Cardiac septum (tissue), 1 donor: ENCODE measurements around the gene KCTD21. TPM values are rescaled to one million over a fixed set of nuclear protein-coding genes. Genes with fewer than 3 reads are reported as not detected.
"Not testable (repeated sequence)": the region's sequence is repeated elsewhere in the genome, so short reads cannot be mapped to it uniquely, and the experiment has no call there.

Experiments
- DNase-seq: peaks from one replicate; pipeline ENCODE4 v3.0.0-alpha.2; 2020; ENCODE audit warnings: low spot score
- intact Hi-C: fragments of 100-400 bp; cut with DNase I; formaldehyde crosslinking; loops from one replicate; pipeline ENCODE4 v1.14.0; 2022
- long read RNA-seq: library from polyadenylated mRNA; unstranded; transcript quantifications from one replicate; pipeline ENCODE4 v2.0.0, GENCODE V29; 2021
- total RNA-seq: library from RNA; stranded (reverse); fragmentation: NEBNext Ultra II Directional; extraction: Animal tissue kit (Norgen Biotek cat#: 25700); gene quantifications from one replicate; pipeline ENCODE4 v1.2.1, GENCODE V29; 2021
- donor health status: DM: no; HTN: no; CAD: no.

The KCTD21 gene, protein sequence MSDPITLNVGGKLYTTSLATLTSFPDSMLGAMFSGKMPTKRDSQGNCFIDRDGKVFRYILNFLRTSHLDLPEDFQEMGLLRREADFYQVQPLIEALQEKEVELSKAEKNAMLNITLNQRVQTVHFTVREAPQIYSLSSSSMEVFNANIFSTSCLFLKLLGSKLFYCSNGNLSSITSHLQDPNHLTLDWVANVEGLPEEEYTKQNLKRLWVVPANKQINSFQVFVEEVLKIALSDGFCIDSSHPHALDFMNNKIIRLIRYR
- total RNA-seq, result 8.5 TPM
- long read RNA-seq, partial matches to known transcripts, result 0 of 15 reads
- long read RNA-seq, other reads (novel, unspliced or antisense), result 10 of 15 reads

DNA sequence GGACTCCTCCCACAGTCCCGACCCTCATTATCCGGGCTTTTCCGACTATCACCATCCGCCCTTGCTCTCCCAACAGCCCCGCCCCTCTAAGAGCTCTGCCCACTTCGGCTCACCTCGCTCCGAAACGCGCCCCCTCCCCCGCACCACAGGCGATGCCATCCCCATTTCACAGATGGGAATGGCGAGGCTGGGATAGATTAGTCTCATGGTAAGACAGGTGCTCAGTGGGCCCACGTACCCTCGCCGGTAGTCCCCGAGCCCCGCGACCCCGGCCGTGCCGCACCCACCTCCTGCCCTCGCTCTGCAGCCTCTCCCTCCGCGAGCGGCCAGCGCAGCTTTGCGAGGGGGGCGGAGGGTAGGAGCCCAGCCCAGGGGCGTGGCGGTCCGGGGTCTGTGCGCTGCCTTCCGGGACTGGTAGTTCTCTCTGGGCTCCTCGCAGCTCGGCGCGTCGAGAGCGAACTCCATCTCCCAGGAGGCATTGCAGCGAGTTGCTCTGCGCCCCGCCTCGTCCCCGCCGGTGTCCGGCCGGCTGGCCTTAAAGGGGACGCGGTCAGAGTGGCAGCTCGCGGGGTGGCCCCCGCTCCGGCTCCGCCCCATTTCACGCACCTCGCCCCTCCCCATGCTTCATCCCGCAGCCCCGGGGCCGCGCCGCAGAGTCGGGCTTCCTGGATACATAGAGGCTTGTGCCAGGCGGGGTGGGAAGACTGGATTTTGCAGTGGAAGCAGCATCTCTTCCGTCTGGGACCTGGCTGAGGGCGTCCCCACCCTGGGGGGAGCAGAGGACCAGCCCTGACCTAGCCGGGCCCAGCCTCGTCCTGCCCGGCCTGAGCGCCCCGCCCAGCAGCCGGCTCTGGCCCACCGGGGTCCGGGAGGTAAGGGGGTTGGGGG lies at the start of gene KCTD21, which contains the start of gene USP35:
Gene KCTD21, minus strand, starts transcription at position 341 of the 888 bp plus-strand sequence. CDS start 14,072 bp downstream, outside the sequence.
Gene USP35, plus strand, starts transcription at position 634 of the 888 bp plus-strand sequence. CDS start 7,327 bp downstream, outside the sequence.
- peak; percentile 100 for DNase-seq
- intact Hi-C loops, result loop anchor here (5.0 kb wide), 1 partner anchor 46 kb away; no protein-coding TSS in a partner anchor

DNA sequence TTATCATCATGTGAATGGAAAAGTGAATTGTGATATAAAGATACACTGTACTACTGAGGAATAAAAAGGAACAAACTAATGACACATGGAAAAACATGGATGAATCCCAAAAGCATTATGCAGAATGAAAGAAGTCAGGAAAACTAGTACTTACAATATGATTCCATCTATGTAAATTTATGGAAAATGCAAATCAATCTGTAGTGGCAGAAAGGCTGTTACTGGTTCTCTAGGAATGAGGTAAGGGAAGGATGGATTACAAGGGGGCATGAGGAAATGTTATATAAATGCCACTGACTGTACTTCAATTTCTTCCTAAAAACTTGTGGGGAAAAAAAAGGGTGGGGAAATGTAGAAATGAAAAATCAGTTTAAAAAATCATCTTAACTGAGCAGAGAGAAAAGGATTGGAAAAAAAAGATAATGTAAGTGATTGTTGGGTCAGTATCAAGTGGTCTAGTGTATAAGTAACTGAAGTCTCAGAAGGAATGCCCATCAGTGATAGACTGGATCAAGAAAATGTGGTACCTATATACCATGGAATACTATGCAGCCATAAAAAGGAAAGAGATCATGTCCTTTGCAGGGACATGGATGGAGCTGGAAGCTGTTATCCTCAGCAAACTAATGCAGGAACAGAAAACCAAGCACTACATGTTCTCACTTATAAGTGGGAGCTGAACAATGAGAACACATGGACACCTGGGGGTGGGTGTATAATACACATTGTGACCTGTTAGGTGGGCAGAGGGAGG lies 49.0 kb upstream of the KCTD21 start:
- no peak for DNase-seq
- intact Hi-C loops, result no loop called here

DNA sequence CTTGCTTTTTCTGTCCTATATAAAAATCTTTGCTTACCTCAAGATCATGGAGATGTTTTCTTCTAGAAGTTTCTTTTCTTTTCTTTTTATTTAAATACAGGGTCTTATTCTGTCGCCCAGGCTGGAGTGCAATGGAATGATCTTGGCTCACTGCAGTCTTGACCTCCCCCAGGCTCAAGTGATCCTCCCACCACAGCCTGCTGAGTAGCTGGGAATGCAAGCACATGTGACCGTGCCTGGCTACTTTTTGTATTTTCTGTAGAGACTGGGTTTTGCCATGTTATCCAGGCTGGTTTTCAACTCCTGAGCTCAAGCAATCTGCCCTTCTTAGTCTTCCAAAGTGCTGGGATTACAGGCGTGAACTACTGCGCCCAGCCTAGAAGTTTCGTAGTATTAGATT lies 45.6 kb upstream of the KCTD21 start:
- intact Hi-C loops, result loop anchor here (5.0 kb wide), 1 partner anchor 78 kb away; no protein-coding TSS in a partner anchor

DNA sequence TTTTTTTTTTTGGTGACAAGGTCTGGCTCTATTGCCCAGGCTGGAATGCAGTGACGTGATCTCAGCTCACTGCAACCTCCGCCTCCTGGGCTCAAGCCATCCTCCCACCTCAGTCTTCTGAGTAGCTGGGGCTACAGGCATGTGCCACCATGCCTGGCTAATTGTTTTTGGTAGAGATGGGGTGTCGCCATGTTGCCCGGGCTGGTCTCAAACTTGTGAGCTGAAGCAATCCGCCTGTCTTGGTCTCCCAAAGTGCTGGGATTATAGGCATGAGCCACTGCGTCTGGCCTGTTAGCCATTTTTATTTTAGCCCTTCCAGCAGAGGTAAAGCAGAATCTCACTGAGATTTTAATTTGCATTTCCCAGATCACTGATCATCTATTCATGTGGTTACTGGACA lies 44.6 kb upstream of the KCTD21 start:
- not testable (repeated sequence) for DNase-seq
- intact Hi-C loops, result loop anchor here (5.0 kb wide), 1 partner anchor 79 kb away; no protein-coding TSS in a partner anchor

More for the DNA sequence above, 45.6 kb upstream of the KCTD21 start:
- DNase-seq, result no peak

DNA sequence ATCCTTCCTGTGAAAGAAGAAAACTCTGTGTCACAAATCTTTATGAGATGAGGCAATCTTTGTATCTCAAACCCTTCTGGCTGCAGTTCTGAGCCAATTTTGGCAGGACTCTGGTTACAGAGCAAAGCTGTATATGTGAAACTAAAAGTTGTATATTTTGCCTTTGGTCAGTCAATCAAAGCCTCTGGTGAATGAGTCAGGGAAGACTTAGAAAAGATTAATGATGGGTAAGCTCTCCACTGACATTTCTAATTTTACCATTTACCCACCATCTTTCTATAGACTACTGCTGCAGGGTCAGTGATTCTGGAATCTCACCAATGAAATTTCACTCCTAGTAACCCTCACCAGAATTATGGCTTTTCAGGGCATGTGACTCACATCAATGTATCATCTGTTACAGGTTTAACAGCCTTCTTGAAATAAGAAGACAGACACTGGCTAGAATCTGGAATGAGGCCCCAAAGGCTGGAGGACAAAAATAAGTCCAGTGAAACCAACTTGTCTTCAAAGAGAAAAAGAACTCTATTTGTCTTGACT lies 43.6 kb upstream of the KCTD21 start:
- intact Hi-C loops, result loop anchor here (5.0 kb wide), 1 partner anchor 80 kb away; no protein-coding TSS in a partner anchor
- DNase-seq, result no peak

DNA sequence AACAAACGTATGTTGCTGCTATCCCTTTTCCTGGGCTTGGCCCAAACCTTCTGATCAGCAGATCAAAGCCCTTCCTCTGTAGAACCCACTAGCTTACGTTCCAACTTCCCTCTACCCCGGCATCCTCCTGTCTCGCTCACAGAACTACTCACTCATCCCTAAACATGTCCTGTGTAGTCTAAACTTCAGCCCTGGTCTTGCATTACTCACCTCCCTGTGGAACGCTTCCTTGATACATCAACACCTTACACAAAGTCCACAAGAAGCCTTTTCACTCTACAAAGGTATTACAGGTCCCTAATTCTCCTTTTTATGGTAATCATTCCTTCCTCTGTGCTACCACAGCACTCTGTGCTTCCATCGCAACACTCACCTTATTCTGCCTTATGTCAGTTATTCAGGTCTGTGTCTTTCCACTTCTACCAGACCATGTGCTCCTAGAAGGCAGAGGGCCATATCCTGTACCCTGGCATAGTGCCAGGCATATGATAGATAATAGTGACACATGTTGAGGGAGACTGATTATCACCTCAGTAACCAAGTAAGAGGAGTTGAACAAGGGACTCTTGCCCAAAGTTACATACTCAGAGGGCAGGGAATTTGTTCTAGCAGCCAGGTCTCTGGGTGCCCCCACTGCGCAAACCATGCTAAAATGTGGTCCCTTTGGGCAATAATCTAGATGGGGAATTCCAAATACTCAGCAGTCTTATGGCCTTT lies 41.9 kb upstream of the KCTD21 start:
- intact Hi-C loops, result loop anchor here (5.0 kb wide), 1 partner anchor 82 kb away; no protein-coding TSS in a partner anchor

DNA sequence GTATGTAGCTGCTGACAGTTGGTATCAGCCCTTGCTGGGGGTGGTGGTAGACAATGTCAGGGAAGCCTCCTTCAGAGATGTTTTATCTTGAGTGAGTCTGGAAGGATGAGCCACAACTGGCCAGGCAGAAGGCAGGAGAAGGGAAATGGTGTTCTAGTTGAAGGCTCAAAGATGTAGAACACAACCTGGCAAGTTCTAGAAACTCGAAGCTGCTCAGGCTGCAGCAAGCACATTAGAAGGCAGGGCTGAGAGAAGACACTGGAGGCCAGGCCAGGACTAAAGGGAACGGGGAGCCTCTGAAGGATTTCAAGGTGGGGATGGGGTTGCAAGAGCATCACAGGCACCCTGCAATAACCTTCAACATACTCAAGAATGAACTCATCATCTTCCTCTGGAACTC lies 40.7 kb upstream of the KCTD21 start:
- intact Hi-C loops, result loop anchor here (2.0 kb wide), 2 partner anchors 192 to 336 kb away; no protein-coding TSS in a partner anchor
- no peak for DNase-seq

More for the DNA sequence above, 41.9 kb upstream of the KCTD21 start:
- DNase-seq, result no peak

DNA sequence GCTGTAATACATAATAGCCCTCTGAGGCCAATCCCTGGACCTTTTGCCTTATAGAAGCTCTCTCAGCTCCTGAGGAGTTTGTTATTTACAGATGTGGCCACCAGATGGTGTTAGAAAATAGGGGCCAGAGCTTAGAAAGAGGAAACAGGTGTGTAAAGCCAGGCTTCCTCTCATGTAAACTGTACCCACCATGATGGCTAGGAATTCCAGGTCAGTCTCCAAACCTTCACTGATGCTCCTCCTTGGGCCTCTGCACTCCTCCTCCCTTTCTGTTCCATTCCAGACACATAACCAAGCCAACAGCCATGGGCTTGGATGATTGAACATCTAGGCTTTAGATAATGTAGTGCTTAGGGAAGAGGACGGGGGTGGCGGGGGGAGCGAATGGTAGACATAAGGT lies 40.0 kb upstream of the KCTD21 start:
- intact Hi-C loops, result loop anchor here (2.0 kb wide), 2 partner anchors 192 to 336 kb away; no protein-coding TSS in a partner anchor
- no peak for DNase-seq

DNA sequence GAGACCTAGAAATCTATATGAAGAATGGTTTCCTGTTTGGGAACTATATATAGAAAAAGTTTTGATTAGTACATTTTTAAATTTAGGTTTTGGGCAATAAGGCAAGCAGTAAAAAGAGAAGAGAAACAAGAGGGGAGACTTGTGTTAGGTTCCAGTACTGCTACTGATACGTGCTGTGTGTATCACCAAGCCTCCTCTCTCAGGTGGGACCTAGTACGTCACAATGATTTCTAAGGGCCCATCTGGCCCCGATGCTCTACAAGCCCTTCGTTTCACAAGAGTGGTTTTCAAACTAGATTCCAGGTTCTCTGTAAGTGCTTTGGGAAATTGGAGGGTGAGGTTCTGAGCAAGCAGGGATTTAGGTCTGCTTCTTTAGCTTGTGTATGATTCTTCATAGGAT lies 39.5 kb upstream of the KCTD21 start:
- no peak for DNase-seq
- intact Hi-C loops, result loop anchor here (2.0 kb wide), 2 partner anchors 193 to 337 kb away; no protein-coding TSS in a partner anchor

DNA sequence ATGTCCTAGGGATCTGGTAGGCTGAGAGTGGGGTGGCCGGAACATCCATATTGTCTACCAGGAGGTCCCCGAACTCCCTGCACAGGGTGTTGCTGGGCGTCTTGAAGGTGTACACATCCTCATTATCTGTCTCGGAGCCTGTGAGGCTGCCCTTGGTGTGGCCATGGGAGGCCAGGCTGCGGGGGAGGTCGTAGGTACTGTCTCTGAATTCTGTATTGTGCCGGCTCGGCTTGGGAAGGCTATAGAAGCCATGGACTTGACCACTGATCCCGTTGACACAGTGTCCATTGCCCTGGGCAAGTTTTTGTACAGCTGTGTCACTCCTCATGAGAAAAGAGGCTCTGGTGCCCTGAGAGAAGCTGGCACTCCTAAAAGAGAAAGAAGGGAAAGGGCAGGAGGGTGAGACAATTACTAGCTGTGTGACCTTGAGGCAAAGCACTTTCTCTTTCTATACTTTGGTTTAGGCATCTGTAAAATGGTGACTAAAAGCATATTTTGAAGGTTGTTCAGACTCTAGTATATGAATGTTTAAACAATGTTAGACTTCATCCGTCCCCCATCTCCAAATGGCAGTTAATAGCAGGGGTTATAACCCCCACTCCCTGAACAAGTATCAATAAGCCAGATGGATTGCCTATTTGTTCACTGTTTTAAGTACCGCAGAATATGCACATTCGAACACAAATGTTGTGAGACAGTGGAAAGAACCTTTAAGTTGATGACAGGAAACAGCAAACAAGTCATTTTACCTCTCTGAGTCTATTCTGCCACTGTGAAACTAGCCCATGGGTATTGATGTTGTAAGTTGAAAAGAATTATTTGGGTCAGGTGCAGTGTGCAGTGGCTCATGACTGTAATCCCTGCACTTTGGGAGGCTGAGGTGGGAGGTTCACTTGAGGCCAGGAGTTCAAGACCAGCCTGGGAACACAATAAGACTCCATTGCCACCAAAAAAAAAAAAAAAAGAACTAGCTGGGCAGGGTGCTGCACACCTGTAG lies 38.6 kb upstream of the KCTD21 start:
- intact Hi-C loops, result no loop called here
- no peak for DNase-seq

DNA sequence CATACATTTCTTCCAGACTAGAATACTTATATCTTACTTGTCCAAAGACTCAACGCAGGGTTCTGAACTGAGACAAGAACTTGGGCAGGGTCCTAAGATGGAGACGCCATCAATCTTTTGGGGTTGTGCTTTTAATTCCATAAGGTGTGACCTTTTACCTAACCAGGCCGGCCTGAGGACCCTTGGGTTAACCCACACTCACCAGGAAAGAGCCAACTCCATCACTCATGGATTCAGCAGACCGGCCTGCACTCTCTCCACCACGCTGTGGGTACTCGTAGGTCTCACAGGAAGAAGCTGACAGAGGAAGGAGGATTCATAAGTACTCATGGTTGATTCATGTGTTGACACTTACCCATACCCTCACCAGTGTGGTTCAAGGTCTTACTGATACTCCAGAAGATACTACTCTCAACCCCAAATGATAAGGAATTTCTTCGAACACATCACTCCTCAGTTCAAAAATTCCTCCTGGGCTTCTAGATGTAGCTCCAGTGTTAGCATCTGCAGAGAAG lies 36.5 kb upstream of the KCTD21 start:
- intact Hi-C loops, result no loop called here
- no peak for DNase-seq

DNA sequence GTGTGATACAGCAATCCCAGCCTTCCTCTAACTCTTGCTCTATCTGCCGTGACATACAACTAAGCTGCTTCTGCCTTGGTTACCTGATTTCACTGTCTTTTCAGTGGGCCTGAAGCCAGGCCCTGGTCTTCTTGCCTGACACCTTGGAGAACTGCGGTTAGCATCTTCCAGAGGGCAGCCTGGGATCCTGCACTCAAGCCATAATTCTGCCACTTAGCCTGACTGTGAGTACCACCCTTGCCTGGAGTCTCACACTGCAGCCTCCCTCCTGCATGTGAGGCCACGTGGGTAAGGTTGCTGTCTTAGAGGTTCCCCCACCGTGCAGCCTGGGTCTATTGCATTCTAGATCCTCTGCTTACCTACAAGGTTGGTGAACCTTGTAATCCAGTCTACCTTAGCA lies 36.1 kb upstream of the KCTD21 start:
- no peak for DNase-seq
- intact Hi-C loops, result no loop called here

DNA sequence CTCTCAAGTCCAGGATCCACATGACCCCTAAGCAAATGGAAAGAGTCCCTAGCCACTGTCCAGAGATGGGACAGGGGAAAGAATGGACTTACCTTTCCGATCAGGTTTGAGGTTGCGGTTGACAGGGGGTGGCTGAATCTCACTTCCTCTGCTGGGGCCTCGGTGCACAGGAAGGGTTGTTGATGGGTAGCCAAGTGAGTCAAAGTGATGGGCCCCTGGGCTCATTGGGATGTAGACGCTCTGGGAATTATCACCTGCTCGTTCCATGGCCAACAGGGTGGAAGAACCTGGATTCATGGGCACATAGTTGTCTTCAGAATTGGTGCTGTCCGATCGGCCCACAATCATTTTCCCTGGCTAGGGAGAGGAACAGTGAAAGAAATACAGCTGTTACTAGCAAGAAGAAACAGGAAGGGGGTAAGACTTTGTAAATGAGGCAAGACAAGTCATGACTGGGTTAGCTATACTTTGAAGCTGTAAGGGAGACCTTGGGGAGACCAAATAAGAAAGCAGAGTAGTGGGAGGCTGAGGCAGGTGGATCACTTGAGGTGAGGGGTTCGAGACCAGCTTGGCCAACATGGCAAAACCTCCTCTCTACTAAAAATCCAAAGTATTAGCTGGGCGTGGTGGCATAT lies 35.0 kb upstream of the KCTD21 start:
- DNase-seq, result no peak
- intact Hi-C loops, result no loop called here

DNA sequence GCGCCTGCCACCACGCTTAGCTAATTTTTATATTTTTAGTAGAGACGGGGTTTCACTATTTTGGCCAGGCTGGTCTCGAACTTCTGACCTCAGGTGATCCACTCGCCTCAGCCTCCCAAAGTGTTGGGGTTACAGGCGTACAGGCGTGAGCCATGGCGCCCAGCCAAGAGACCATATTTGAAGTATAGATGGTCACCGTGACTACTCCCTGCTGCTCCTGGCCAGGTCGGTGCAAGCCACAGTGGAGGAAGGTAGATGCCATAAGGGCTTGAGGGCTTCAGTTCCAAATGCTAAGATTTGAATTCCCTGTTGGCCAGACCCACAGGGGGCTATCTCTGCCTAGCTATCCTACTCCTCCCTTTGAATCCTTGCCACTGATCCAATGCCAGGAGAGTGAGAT lies 34.3 kb upstream of the KCTD21 start:
- intact Hi-C loops, DNase-seq: not testable (repeated sequence)

DNA sequence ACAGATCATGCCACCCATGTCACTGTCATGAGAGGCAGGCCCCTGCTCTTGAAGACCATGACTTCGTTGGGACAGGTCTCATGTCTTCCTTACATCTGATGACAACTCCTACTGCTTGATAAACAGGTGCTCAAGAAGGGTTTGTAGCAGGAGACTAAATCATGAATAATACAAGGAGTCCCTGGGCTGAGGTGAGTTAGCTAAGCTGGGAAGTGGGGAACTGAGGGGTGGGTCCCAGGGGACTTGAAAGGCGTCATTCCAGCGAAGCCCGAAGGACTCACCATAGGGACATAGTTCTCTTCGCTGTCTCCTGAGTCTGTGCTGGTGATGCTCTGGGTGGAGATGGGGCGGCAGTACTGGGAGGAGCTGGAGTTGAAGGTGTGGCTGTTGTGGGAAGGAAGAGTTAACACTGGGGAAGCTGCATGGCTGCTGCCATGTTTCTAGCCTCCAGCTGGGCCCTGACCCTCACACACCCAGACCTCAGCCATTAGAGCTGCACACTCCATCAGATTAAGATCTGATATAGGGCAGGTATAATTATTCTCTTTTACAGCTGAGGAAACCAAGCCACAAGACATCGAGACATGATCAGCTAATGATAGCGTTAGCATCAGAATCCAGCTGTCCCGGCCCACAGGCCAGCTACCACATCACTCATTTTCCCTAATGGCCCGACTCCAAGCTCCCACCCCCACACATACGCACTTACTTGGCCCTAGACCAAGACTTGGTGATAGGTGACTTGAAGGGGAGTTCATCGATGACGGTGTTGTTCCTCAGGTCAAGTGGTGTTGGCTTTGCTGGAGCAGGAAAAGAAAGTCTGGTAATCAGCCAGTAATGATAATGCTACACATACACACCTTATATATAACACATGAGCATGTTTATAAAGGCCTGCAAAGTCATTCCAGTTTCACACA lies 33.2 kb upstream of the KCTD21 start:
- intact Hi-C loops, result no loop called here
- no peak for DNase-seq
